Rectal smooth muscle tissue (tissue), 1 donor: ENCODE measurements around the gene LRATD1.

Experiments
- H3K27ac ChIP-seq: one replicate; pipeline ENCODE4 v1.7.0; 2013; ENCODE audit warnings: low read depth, low read length, inconsistent platforms
- H3K27me3 ChIP-seq: one replicate; pipeline ENCODE4 v1.7.0; 2013; ENCODE audit warnings: low read length; ENCODE audit not compliant: control insufficient read depth, insufficient read depth
- H3K36me3 ChIP-seq: one replicate; pipeline ENCODE4 v1.7.0; 2013; ENCODE audit warnings: low read length; ENCODE audit not compliant: control insufficient read depth, insufficient read depth
- H3K4me1 ChIP-seq: one replicate; pipeline ENCODE4 v1.7.0; 2013; ENCODE audit warnings: low read length; ENCODE audit not compliant: control insufficient read depth, insufficient read depth
- H3K4me3 ChIP-seq: one replicate; pipeline ENCODE4 v1.7.0; 2013; ENCODE audit warnings: low read length
- H3K9ac ChIP-seq: one replicate; pipeline ENCODE4 v1.7.0; 2013; ENCODE audit warnings: low read length

Gene LRATD1

DNA sequence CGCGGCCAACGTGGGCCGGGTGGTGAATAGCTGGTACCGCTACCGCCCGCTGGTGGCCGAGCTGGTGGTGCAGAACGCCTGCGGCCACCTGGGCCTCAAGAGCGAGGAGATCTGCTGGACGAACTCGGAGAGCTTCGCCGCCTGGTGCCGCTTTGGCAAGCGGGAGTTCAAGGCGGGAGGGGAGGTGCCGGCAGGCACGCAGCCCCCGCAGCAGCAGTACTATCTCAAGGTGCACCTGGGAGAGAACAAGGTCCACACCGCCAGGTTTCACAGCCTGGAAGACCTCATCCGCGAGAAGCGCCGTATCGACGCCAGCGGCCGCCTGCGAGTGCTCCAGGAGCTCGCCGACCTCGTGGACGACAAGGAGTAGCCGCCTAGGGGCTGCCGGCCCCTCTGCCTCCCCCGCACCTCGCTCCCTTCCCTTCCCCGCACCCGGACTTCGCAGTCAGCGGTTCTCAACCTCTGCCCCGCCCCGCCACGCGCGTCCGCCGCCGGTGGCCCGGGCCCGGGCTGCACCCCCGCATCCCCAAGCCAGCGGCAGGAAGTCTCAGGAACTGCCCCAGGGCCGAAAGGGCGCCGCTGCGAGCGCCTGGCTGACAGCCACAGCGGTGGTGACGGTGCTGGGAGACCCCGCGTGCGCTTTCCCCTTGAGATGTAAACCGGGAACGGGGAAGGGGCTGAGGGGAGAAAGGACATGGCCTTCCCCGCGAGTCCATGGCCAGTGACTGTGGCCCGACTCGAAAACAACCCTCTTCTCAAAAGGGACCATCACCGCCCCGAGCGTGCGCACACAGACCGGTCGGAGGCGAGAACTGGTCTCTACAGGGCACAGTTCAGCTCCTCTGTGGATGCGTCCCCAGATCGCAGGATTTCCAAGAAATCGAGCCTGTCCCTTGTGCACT lies 2.2 kb downstream of the LRATD1 start:
- peaks cover 6% of the 10 kb centered on the region for H3K27me3 ChIP-seq

DNA sequence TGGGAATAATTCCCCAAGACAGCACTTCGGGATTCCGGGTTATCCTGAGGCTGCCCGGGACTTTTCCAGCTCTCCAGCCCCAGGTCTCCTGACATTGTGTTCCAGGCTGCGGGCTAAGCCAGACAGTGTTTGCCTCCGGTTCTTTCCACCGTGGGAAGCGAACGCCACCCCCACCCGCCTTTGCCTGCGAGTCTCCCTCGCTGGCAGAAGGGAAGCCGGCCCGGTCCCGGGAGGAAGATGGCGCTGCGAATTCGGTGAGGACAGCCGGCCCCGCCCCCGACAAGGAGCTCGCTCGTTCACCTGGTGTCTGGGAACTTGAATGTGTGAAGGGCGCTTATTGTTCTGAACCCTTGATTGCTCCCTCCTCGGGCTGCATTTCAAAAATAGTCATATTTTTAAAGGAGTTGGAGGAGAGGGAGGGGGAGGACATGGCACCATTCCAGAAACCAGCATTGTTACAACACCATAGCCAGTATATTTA lies 2.9 kb downstream of the LRATD1 start:
- Histone ChIP-seq H3K36me3 (no peaks in the 10 kb centered on the region), H3K9ac (no peak overlapping the region), H3K27me3 (peaks cover 6% of the 10 kb centered on the region), H3K4me3 (peak overlapping the region; percentile 56), H3K27ac (peak overlapping the region; percentile 59), H3K4me1 (peaks cover 8% of the 10 kb centered on the region)

More for the DNA sequence above, 2.2 kb downstream of the LRATD1 start:
- Histone ChIP-seq H3K9ac (peak overlapping the region; percentile 33), H3K4me1 (peaks cover 8% of the 10 kb centered on the region), H3K4me3 (peak overlapping the region; percentile 56), H3K36me3 (no peaks in the 10 kb centered on the region), H3K27ac (peak overlapping the region; percentile 59)

DNA sequence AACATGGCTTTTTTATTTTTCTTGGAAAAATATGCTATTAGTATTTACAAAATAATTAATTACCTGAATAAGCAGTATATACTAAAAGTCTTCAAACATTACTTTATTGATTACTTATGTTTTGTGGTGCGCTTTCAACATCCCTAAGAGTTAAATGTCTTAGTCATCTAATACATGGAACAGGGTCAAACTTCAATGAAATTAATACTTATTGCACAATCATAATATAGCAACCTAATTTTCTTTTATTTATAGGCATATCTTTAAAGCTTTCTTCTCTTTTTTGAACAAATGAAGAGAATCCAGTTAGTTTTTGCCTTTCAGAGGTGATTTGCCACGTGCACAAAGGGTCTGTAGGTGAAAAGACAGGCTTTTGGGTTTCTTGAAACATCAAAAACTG lies 6.0 kb downstream of the LRATD1 start:
- H3K36me3 ChIP-seq = no peaks in the 10 kb centered on the region
- peaks cover 2% of the 10 kb centered on the region for H3K4me1 ChIP-seq
- H3K27me3 ChIP-seq = peaks cover 3% of the 10 kb centered on the region
- H3K9ac ChIP-seq = no peak overlapping the region
- H3K27ac ChIP-seq = no peak overlapping the region
- no peak overlapping the region for H3K4me3 ChIP-seq

DNA sequence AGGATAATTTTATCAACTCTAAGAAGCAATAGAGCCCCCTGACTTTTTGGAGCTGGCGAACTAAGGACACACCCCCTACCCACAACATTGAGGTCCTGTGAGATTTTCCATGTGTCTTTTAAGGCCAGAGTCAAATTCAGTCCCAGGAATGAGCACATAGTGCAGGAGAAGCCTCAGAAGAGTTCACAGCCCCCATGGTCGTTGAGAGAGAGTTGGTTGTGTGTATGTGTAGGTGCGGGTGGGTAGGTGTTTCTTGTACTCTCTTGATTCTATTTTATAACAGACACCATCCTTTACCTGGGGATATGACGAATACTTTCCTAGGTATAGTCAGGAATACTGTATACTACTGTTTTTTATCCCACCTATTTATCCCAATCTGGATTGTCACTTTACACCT lies 8.6 kb downstream of the LRATD1 start:
- Histone ChIP-seq H3K27ac (no peak overlapping the region), H3K4me3 (no peak overlapping the region), H3K36me3 (no peaks in the 10 kb centered on the region), H3K27me3 (no peaks in the 10 kb centered on the region), H3K9ac (no peak overlapping the region), H3K4me1 (no peaks in the 10 kb centered on the region)

DNA sequence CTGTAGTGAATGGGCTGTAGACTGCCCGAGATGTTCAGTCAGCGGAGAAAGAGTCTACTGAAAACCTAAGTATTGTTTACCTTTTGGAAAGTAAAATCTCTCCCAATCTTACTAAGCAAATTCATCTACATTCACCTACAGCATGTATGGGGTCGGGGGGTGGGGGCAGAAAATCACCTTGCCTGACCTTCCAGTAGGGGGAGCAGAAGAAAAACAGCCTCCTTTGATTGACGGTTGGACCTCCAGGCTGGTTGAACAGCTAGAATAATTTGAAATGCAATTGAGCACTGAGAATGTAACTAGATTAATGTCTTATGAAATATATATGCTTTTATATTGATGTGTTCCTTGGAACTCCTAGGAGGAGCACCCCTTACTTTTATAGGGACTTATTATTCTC lies 10.0 kb downstream of the LRATD1 start:
- no peaks in the 10 kb centered on the region for H3K36me3 ChIP-seq
- H3K27me3 ChIP-seq = no peaks in the 10 kb centered on the region
- no peak overlapping the region for H3K4me3 ChIP-seq
- no peaks in the 10 kb centered on the region for H3K4me1 ChIP-seq
- no peak overlapping the region for H3K27ac ChIP-seq
- H3K9ac ChIP-seq = no peak overlapping the region

DNA sequence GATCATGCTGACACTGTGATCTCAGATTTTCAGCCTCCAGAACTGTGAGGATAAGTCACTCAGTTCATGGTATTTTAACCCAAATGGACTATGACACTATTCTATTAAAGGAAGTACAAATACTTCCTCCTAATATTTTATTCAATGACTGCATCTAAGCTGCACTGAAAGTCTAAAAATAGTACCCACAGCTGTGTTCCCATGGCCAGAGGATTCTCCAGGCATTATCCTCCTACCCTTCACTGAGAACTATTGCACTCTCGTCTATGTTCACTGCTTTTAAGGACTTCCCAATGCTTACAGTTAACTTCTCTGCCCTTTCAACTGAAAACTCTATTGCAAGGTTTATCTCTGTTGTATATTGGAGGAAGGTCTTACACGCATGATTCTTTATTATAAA lies 15.2 kb downstream of the LRATD1 start:
- Histone ChIP-seq H3K36me3 (peaks cover 3% of the 10 kb centered on the region), H3K4me1 (no peaks in the 10 kb centered on the region), H3K9ac (no peak overlapping the region), H3K27me3 (no peaks in the 10 kb centered on the region), H3K27ac (no peak overlapping the region), H3K4me3 (no peak overlapping the region)

DNA sequence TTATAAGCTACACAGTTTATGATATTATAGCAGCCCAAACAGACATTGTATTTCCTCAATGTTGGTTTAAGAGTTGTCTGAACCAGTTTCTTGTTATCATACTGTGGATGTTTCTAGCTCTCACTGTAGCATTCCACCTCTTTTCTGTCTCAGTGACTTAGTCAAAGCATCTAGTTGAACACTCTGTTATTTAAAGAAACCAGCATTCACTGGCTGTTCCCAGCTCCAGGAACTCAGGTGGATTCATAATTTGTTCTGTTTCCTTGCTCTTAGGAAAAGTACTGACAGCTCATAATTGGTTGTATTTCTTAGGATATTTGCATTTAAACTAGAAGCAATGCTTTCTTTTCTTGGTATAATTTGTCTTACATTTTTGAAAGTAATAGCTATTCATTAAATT lies 17.5 kb downstream of the LRATD1 start:
- H3K27ac ChIP-seq = no peak overlapping the region
- H3K27me3 ChIP-seq = no peaks in the 10 kb centered on the region
- H3K9ac ChIP-seq = no peak overlapping the region
- H3K4me1 ChIP-seq = no peaks in the 10 kb centered on the region
- peaks cover 3% of the 10 kb centered on the region for H3K36me3 ChIP-seq
- H3K4me3 ChIP-seq = no peak overlapping the region

DNA sequence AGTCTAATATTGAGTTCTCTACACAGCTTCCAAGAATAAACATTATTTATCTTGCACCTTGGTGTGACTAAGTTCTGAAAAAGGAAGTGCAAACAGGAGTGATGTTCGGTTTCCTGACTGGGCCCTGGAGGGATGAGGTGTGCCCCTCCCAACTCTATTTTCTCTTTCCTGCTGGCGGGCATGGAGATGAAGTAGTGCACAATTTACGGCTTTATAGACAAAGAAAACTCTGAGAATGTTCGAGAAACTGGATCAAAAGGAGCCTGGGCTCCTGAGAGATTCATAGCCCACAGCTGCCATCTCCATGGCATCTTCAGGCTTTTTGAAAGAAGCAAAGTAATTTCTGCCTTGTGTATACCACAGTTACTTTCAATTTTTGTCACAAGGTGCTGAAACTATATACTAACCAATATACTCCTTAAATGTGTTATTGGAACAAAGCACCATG lies 22.3 kb downstream of the LRATD1 start:
- Histone ChIP-seq H3K36me3 (no peaks in the 10 kb centered on the region), H3K4me3 (no peak overlapping the region), H3K27me3 (no peaks in the 10 kb centered on the region), H3K27ac (no peak overlapping the region), H3K4me1 (no peaks in the 10 kb centered on the region), H3K9ac (no peak overlapping the region)

DNA sequence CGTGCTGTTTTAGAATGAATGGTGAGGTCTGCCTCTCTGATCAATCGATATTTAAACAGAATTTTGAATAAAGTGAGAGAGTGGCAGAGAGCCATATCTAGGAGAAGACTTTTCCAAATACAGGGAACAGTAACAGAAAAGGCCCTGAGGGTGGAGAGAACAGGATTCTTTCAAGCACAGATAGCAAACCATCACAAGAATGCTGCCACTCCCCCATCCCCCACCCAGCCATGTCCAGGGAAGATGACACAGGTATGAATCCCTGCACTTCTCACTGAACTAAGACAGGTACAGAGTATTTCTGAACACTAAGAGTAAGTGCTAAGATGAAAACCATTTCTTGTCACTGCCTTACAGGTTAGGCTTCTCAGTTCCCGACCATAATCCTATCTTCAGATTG lies 23.6 kb downstream of the LRATD1 start:
- Histone ChIP-seq H3K27ac (no peak overlapping the region), H3K9ac (no peak overlapping the region), H3K36me3 (no peaks in the 10 kb centered on the region), H3K4me1 (no peaks in the 10 kb centered on the region), H3K4me3 (no peak overlapping the region), H3K27me3 (no peaks in the 10 kb centered on the region)

DNA sequence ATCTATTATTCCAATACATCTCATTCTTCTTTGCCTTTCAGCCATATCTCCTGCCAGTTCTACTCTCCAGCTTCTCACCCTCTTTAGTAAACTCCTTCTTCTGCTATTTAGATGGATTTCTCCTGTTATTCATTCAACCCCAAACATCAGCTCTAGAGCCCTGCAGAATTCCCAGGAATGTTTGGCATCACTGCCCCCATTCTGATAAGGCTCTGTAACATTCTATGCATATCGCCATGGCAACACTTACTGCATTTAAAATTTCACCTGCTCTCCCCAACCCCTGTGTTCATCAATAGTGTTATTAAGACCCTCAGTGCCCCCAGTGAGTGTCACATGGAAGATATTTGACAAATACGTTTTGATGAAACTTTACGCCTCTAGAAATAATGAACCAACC lies 28.6 kb downstream of the LRATD1 start:
- H3K36me3 ChIP-seq = no peaks in the 10 kb centered on the region
- no peaks in the 10 kb centered on the region for H3K27me3 ChIP-seq
- no peak overlapping the region for H3K9ac ChIP-seq

DNA sequence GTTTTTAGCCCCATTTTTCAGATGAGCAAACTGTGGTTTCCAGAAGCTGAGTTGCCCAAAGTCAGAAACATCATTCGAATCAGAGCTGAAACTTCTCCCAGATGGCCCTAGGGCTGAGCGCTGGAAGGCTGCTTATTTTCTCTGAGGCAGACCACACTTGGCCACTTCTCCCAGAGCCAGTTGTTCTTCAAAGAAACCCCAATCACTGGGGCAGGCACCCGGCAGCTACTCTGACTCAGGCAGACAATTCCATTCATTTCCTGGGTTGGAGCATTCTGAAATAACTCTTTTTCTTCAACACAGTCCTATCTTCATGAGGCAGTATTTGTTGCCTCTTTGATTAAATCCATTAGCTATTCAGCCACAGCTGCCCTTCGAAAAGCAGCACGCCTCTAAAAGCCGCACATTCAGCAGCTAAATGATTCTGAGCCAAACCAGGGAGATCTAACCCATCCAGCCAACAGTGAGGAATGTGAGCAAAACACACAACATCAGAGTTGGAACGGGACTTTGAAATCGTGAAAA lies 40.9 kb downstream of the LRATD1 start:
- H3K4me1 ChIP-seq = no peaks in the 10 kb centered on the region
- no peaks in the 10 kb centered on the region for H3K36me3 ChIP-seq
- H3K27me3 ChIP-seq = no peaks in the 10 kb centered on the region
- H3K9ac ChIP-seq = no peak overlapping the region
- no peak overlapping the region for H3K27ac ChIP-seq
- no peak overlapping the region for H3K4me3 ChIP-seq

More for the DNA sequence above, 28.6 kb downstream of the LRATD1 start:
- Histone ChIP-seq H3K27ac (no peak overlapping the region), H3K4me1 (no peaks in the 10 kb centered on the region), H3K4me3 (no peak overlapping the region)

DNA sequence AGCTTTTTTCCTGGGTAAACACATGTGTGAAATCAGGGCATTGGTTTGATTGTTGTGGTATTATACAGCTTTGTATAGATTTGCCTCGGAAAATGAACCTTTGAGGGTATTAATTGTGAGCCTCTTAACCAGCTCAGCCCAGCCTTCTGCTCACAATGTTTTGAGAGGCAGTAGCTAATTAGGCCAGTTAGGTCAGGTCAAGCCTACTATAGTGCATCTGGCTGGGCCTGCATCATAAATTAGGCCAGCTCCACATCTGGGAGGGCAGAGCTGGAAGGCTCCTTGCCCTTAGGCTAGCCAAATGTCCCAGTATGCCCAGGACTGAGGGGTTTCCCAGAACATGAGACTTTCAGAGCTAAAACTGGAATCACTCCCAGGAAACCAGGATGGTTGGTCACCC lies 43.0 kb downstream of the LRATD1 start:
- Histone ChIP-seq H3K27ac (no peak overlapping the region), H3K9ac (no peak overlapping the region)

DNA sequence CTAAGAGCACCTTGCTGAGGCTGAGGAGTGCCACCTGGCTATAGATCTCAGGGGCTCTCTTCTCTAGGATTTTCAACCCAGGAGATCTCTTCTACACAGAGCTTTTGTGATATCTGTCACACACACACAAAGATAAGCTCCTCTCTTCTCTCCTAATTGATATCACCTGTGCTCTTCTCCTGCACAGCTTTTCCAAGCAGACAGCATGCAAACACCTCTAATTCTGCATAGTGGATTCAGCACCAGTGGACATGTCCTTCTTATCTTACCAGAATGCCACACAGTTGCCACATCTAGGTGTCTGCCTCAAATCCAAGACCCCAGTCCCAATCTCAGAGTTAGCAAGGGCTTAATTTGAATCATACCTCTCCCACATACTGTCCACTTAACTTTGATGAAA lies 43.9 kb downstream of the LRATD1 start:
- no peak overlapping the region for H3K9ac ChIP-seq
- no peaks in the 10 kb centered on the region for H3K27me3 ChIP-seq
- H3K27ac ChIP-seq = no peak overlapping the region
- H3K4me3 ChIP-seq = no peak overlapping the region
- no peaks in the 10 kb centered on the region for H3K4me1 ChIP-seq
- H3K36me3 ChIP-seq = no peaks in the 10 kb centered on the region

More for the DNA sequence above, 43.0 kb downstream of the LRATD1 start:
- Histone ChIP-seq H3K27me3 (no peaks in the 10 kb centered on the region), H3K36me3 (no peaks in the 10 kb centered on the region), H3K4me3 (no peak overlapping the region), H3K4me1 (no peaks in the 10 kb centered on the region)
